Measurements from ENCODE around the gene STAT5B.
"Not testable (repeated sequence)": the region's sequence is repeated elsewhere in the genome, so short reads cannot be mapped to it uniquely, and the experiment has no call there.

The STAT5B gene

GRCh38 chr17:42266462-42266861 lies 9.7 kb downstream of the STAT5B start:
- DNase-seq = no peak

GRCh38 chr17:42264366-42264765 lies 11.8 kb downstream of the STAT5B start:
- not testable (repeated sequence) for DNase-seq

- DNase-seq = no peak
These were observed 15.9 kb downstream of the STAT5B start for GRCh38 chr17:42260318-42260717.

GRCh38 chr17:42255445-42255844 lies 20.7 kb downstream of the STAT5B start:
- no peak for DNase-seq

- no peak for DNase-seq
These were observed 22.6 kb downstream of the STAT5B start for GRCh38 chr17:42253578-42253977.

GRCh38 chr17:42252597-42253550 lies 23.3 kb downstream of the STAT5B start:
- peak in 1 of 2 donors; percentile 17 for DNase-seq

GRCh38 chr17:42251115-42251514 lies 25.1 kb downstream of the STAT5B start:
- DNase-seq = no peak

- DNase-seq = no peak
These were observed 26.3 kb downstream of the STAT5B start for GRCh38 chr17:42249681-42250446.

- DNase-seq = peak; percentile 86 to 92
These were observed 27.6 kb downstream of the STAT5B start for GRCh38 chr17:42248351-42249179.

GRCh38 chr17:42247734-42248133 lies 28.5 kb downstream of the STAT5B start:
- no peak for DNase-seq

GRCh38 chr17:42246515-42246914 lies 29.7 kb downstream of the STAT5B start:
- DNase-seq = no peak

- DNase-seq = not testable (repeated sequence)
These were observed 31.0 kb downstream of the STAT5B start for GRCh38 chr17:42245183-42245582.

- not testable (repeated sequence) for DNase-seq
These were observed 32.1 kb downstream of the STAT5B start for GRCh38 chr17:42244116-42244515.

- DNase-seq = no peak
These were observed 32.7 kb downstream of the STAT5B start for GRCh38 chr17:42243493-42243982.

- DNase-seq = no peak
These were observed 34.3 kb downstream of the STAT5B start for GRCh38 chr17:42241871-42242270.

- DNase-seq = not testable (repeated sequence)
These were observed 35.3 kb downstream of the STAT5B start for GRCh38 chr17:42240863-42241262.

- DNase-seq = no peak
These were observed 36.0 kb downstream of the STAT5B start for GRCh38 chr17:42240201-42240600.

GRCh38 chr17:42239576-42239975 lies 36.6 kb downstream of the STAT5B start:
- DNase-seq = not testable (repeated sequence)

- no peak for DNase-seq
These were observed 39.4 kb downstream of the STAT5B start for GRCh38 chr17:42236760-42237159.

GRCh38 chr17:42233994-42234393 lies 42.2 kb downstream of the STAT5B start:
- DNase-seq = no peak

- no peak for DNase-seq
These were observed 43.0 kb downstream of the STAT5B start for GRCh38 chr17:42233156-42233555.

GRCh38 chr17:42230225-42230624 lies 46.0 kb downstream of the STAT5B start:
- DNase-seq = no peak

All from hippocampal formation (tissue), 2 donors.